GM12878 (cell line): ENCODE measurements around the gene LILRB2. TPM values are rescaled to one million over a fixed set of nuclear protein-coding genes. Genes with fewer than 3 reads are reported as not detected.

Source experiments
- ATAC-seq: fragments of 200-7000 bp; cut with Tn5 transposase; 3 replicates; pipeline ENCODE4 v1.9.1; 2020; ENCODE audit warnings: mild to moderate bottlenecking, moderate library complexity
- BruUV-seq: library from RNA; stranded (reverse); fragments of 400-500 nt; replicated peaks from 2 replicates; lab custom pipeline; 2021; lab: Mats Ljungman, UMichigan
- CTCF ChIA-PET: fragments of 300-600 bp; sonication (Branson Sonifier 250); formaldehyde crosslinking; extraction: SDS; loops from one replicate; lab custom pipeline; 2021; ENCODE audit warnings: inconsistent platforms; lab: Yijun Ruan, JAX
- POLR2A ChIA-PET: fragments of 350-600 bp; formaldehyde crosslinking; extraction: SDS; loops from one replicate; lab custom pipeline; 2021; ENCODE audit warnings: inconsistent platforms; lab: Charles Lee
- RAD21 ChIA-PET: fragments of 300-600 bp; sonication (Branson Sonifier 250); formaldehyde crosslinking; loops from one replicate; lab custom pipeline; 2023; ENCODE audit warnings: antibody characterized with exemption; ENCODE audit not compliant: unreplicated experiment; lab: Charles Lee
- SMC1A ChIA-PET: fragments of 300-600 bp; sonication (Branson Sonifier 250); formaldehyde crosslinking; loops from one replicate; lab custom pipeline; 2023; ENCODE audit not compliant: unreplicated experiment, uncharacterized antibody; lab: Charles Lee
- DNase-seq: peaks from one replicate; pipeline ENCODE4 v3.0.0-alpha.2; 2011; ENCODE audit warnings: low read depth, low spot score
- FAIRE-seq: peaks from 3 replicates; lab custom pipeline; 2011; peaks lifted over from hg19 to GRCh38; lab: Jason Lieb, UNC
- H2AFZ ChIP-seq: 2 replicates; pipeline ENCODE4 v1.6.0; 2011; ENCODE audit warnings: low read depth, low read length, control low read depth; ENCODE audit not compliant: control insufficient read depth
- H3K27ac ChIP-seq: 2 replicates; pipeline ENCODE4 v1.5.1; 2011; ENCODE audit warnings: control low read depth; ENCODE audit not compliant: control insufficient read depth, insufficient read depth
- H3K27me3 ChIP-seq, 2 experiments: replicated peaks in 1 of 2; 2 replicates each; pipeline versions ENCODE4 v1.6.0 to v1.6.1; 2011; ENCODE audit warnings: low read length in 1 of 2; ENCODE audit not compliant: control insufficient read depth in 2 of 2, insufficient read depth in 2 of 2
- H3K36me3 ChIP-seq, 2 experiments: 2 replicates each; pipeline ENCODE4 v1.5.1; 2011; ENCODE audit warnings: low read length in 1 of 2; ENCODE audit not compliant: control insufficient read depth in 2 of 2, insufficient read depth in 2 of 2
- H3K4me1 ChIP-seq: 2 replicates; pipeline ENCODE4 v1.6.1; 2011; ENCODE audit warnings: mild to moderate bottlenecking, low read length, moderate library complexity, mixed read lengths; ENCODE audit not compliant: control insufficient read depth, insufficient read depth
- H3K4me2 ChIP-seq: 2 replicates; pipeline ENCODE4 v1.6.0; 2011; ENCODE audit warnings: control low read depth; ENCODE audit not compliant: control insufficient read depth, insufficient read depth
- H3K4me3 ChIP-seq: fragments of 200-600 bp; sonication (generic); 2 replicates; pipeline ENCODE4 v1.5.1; 2016
- H3K79me2 ChIP-seq: 2 replicates; pipeline ENCODE4 v1.6.0; 2011; ENCODE audit warnings: low read length; ENCODE audit not compliant: control insufficient read depth, insufficient read depth
- H3K9ac ChIP-seq: 2 replicates; pipeline ENCODE4 v1.8.0; 2011; ENCODE audit warnings: low read length, control low read depth, mixed read lengths; ENCODE audit not compliant: control insufficient read depth, insufficient read depth
- H3K9me3 ChIP-seq: replicated peaks from 3 replicates; pipeline ENCODE4 v1.5.1; 2011; ENCODE audit warnings: mild to moderate bottlenecking, low read length; ENCODE audit not compliant: control insufficient read depth, insufficient read depth
- H4K20me1 ChIP-seq: 2 replicates; pipeline ENCODE4 v1.6.0; 2011; ENCODE audit not compliant: control insufficient read depth, insufficient read depth
- BCL3 ChIP-seq: IDR thresholded peaks from 2 replicates; pipeline ENCODE4 v1.6.1; 2011; ENCODE audit warnings: borderline replicate concordance, low read depth, mild to moderate bottlenecking, moderate library complexity, low read length; ENCODE audit not compliant: insufficient read depth, poor library complexity, severe bottlenecking
- BMI1 ChIP-seq: fragments of 450-650 bp; IDR thresholded peaks from 2 replicates; pipeline ENCODE4 v1.6.1; 2016; ENCODE audit warnings: mild to moderate bottlenecking, moderate library complexity, borderline replicate concordance
- CREM ChIP-seq: IDR thresholded peaks from 2 replicates; pipeline ENCODE4 v1.6.1; 2014; ENCODE audit warnings: antibody characterized with exemption, low read depth
- ESRRA ChIP-seq: IDR thresholded peaks from 2 replicates; pipeline ENCODE4 v1.6.1; 2012; ENCODE audit warnings: mild to moderate bottlenecking, low read length, improper control_type of control experiment
- FOS ChIP-seq: IDR thresholded peaks from 3 replicates; pipeline ENCODE4 v1.6.1; 2011; ENCODE audit warnings: borderline replicate concordance; ENCODE audit not compliant: insufficient read length; ENCODE audit errors: extremely low read depth
- IRF3 ChIP-seq: fragments of 450-650 bp; IDR thresholded peaks from 2 replicates; pipeline ENCODE4 v1.6.1; 2014; ENCODE audit warnings: mild to moderate bottlenecking
- JUND ChIP-seq: IDR thresholded peaks from 2 replicates; pipeline ENCODE4 v1.6.1; 2012; ENCODE audit warnings: low read depth, mild to moderate bottlenecking, low read length, improper control_type of control experiment, moderate library complexity
- NR2F1 ChIP-seq: fragments of 450-650 bp; conservative IDR thresholded peaks from 2 replicates; pipeline ENCODE4 v1.6.1; 2017; ENCODE audit warnings: mild to moderate bottlenecking
- RUNX3 ChIP-seq: IDR thresholded peaks from 2 replicates; pipeline ENCODE4 v1.6.1; 2012; ENCODE audit warnings: low read length, inconsistent platforms
- ZNF207 ChIP-seq: fragments of 450-650 bp; IDR thresholded peaks from 2 replicates; pipeline ENCODE4 v1.6.1; 2014; ENCODE audit warnings: antibody characterized with exemption, mild to moderate bottlenecking, borderline replicate concordance
- ZNF217 ChIP-seq: fragments of 450-650 bp; IDR thresholded peaks from 2 replicates; pipeline ENCODE4 v1.6.1; 2017; ENCODE audit warnings: antibody characterized with exemption, mild to moderate bottlenecking
- ZNF24 ChIP-seq: fragments of 450-650 bp; IDR thresholded peaks from 2 replicates; pipeline ENCODE4 v1.6.1; 2017; ENCODE audit warnings: antibody characterized with exemption, mild to moderate bottlenecking
- ZNF687 ChIP-seq: fragments of 450-650 bp; IDR thresholded peaks from 2 replicates; pipeline ENCODE4 v1.6.1; 2017; ENCODE audit warnings: mild to moderate bottlenecking, moderate library complexity
- WGBS: methylation state at CpG from one replicate; pipeline ENCODE4 v1.1.6; 2016; ENCODE audit warnings: low lambda C conversion rate; ENCODE audit not compliant: insufficient replicate concordance, insufficient coverage; ENCODE audit errors: missing lambda C conversion rate; 5-methylcytosine and 5-hydroxymethylcytosine counted together
- in situ Hi-C: fragments of 300-500 bp; cut with MboI; formaldehyde crosslinking; loops from 9 replicates; pipeline ENCODE4 v1.14.3; 2018; ENCODE audit warnings: mixed read lengths
- intact Hi-C: fragments of 100-400 bp; cut with micrococcal nuclease; formaldehyde crosslinking; loops from one replicate; pipeline ENCODE4 v1.14.2; 2022; ENCODE audit not compliant: unreplicated experiment
- polyA plus RNA-seq, 11 experiments: library from polyadenylated mRNA; depleted of rRNA in 4 of 11; unstranded in 6 of 11; stranded (reverse) in 5 of 11; fragments of >200 nt; fragmentation: Nextera tagmentation in 4 of 11; fragmentation: Illumina TruSeq in 1 of 11; extraction: Ambion mirVana in 4 of 11; extraction: Trizol in 1 of 11; gene quantifications; 1 replicate in 1 of 11; 2 replicates in 10 of 11; pipeline versions ENCODE4 v1.2.1 to v1.2.3, GENCODE V29; 2011 to 2016; ENCODE audit warnings: inconsistent platforms in 2 of 11, missing spikeins in 2 of 11, low read depth in 1 of 11
- total RNA-seq, 4 experiments: library from RNA; depleted of rRNA in 3 of 4; stranded (reverse); fragments of >200 nt in 3 of 4; fragmentation: Illumina TruSeq in 1 of 4; extraction: Trizol in 1 of 4; gene quantifications; 2 replicates each; pipeline versions ENCODE4 v1.2.1 to v1.2.3, GENCODE V29; 2013 to 2021

Gene LILRB2
- total and polyA plus RNA-seq, 10 of the 15 experiments (the other 5 are each of a cell fraction or from before 2014, with no cell fraction given), result 0.08 to 0.18 (median 0.15) TPM; not detected in 4

- Histone ChIP-seq H3K4me2 (no peak overlapping the region), H3K9ac (no peak overlapping the region), H3K4me3 (no peak overlapping the region), H4K20me1 (no peaks in the 10 kb centered on the region)
- RAD21 ChIA-PET, result no interaction called here
- intact Hi-C loops (no loop called here), in situ Hi-C loops (no loop called here)
- CTCF ChIA-PET, result no interaction called here
- FAIRE-seq (no peak), DNase-seq (no peak)
- SMC1A ChIA-PET, result no interaction called here
- WGBS, result 37% methylated on average over 11 of the region's 11 CpGs
- TF ChIP-seq IRF3 (no peak), ZNF217 (no peak), NR2F1 (no peak), ZNF207 (no peak), JUND (no peak), BMI1 (no peak), RUNX3 (no peak), CREM (no peak), FOS (no peak), ESRRA (no peak), ZNF24 (no peak), BCL3 (no peak), ZNF687 (no peak)
- TF ChIP-seq, all 136 proteins: peak for 0
- Histone ChIP-seq H3K27me3 (0 out of 4 replicates have a peak, but pooled peaks cover 0 to under 1% of the 10 kb centered on the region in 2 experiments), H3K9me3 (no peaks in the 10 kb centered on the region), H2AFZ (no peak overlapping the region), H3K27ac (no peak overlapping the region), H3K79me2 (no peaks in the 10 kb centered on the region), H3K4me1 (no peaks in the 10 kb centered on the region), H3K36me3 (no peaks in the 10 kb centered on the region)
- no peak for ATAC-seq
- no TSS peak for BruUV-seq
- POLR2A ChIA-PET, result no interaction called here
Measured at GRCh38 chr19:54262066-54262465, 18.8 kb downstream of the LILRB2 start.
